Epidermal melanocyte (primary cell): Measurements from ENCODE around the gene KRT72.
"Not testable (repeated sequence)": the region's sequence is repeated elsewhere in the genome, so short reads cannot be mapped to it uniquely, and the experiment has no call there.

Source experiments
- DNase-seq: peaks from one replicate; pipeline ENCODE4 v3.0.0; 2011; ENCODE audit warnings: low spot score; ENCODE audit not compliant: insufficient read length

Gene KRT72

GRCh38 chr12:52607314-52607713 lies 6.1 kb upstream of the KRT72 start:
- no peak for DNase-seq

GRCh38 chr12:52606581-52607218 lies 5.4 kb upstream of the KRT72 start:
- no peak for DNase-seq

- no peak for DNase-seq
Observed at GRCh38 chr12:52606096-52606495, 4.8 kb upstream of the KRT72 start.

GRCh38 chr12:52605542-52605941 lies 4.3 kb upstream of the KRT72 start:
- DNase-seq = no peak

- no peak for DNase-seq
Observed at GRCh38 chr12:52604859-52605258, 3.6 kb upstream of the KRT72 start.

- no peak for DNase-seq
Observed at GRCh38 chr12:52603314-52603713, 2.1 kb upstream of the KRT72 start.

GRCh38 chr12:52602552-52602951 lies 1.3 kb upstream of the KRT72 start:
- no peak for DNase-seq

- DNase-seq = no peak
Observed at GRCh38 chr12:52601671-52602070, 408 bp upstream of the KRT72 start.

- no peak for DNase-seq
Observed at GRCh38 chr12:52600475-52600874, 788 bp downstream of the KRT72 start.

GRCh38 chr12:52600071-52600470 lies 1.2 kb downstream of the KRT72 start:
- no peak for DNase-seq

GRCh38 chr12:52598966-52599365 lies 2.3 kb downstream of the KRT72 start:
- DNase-seq = no peak

GRCh38 chr12:52594237-52594636 lies 7.0 kb downstream of the KRT72 start:
- not testable (repeated sequence) for DNase-seq

GRCh38 chr12:52591521-52591920 lies 9.7 kb downstream of the KRT72 start:
- no peak for DNase-seq

- DNase-seq = no peak
Observed at GRCh38 chr12:52590021-52590420, 11.2 kb downstream of the KRT72 start.

- DNase-seq = no peak
Observed at GRCh38 chr12:52587563-52587962, 13.7 kb downstream of the KRT72 start.

- no peak for DNase-seq
Observed at GRCh38 chr12:52585946-52586345, 15.3 kb downstream of the KRT72 start.

GRCh38 chr12:52585066-52585465 lies 16.2 kb downstream of the KRT72 start:
- DNase-seq = no peak

GRCh38 chr12:52584156-52584682 lies 17.0 kb downstream of the KRT72 start:
- no peak for DNase-seq

- DNase-seq = peak; percentile 58
Observed at GRCh38 chr12:52582971-52583456, 18.2 kb downstream of the KRT72 start.

GRCh38 chr12:52582486-52582885 lies 18.8 kb downstream of the KRT72 start:
- DNase-seq = no peak

GRCh38 chr12:52581481-52581880 lies 19.8 kb downstream of the KRT72 start:
- no peak for DNase-seq

- no peak for DNase-seq
Observed at GRCh38 chr12:52581066-52581465, 20.2 kb downstream of the KRT72 start.

GRCh38 chr12:52580496-52580895 lies 20.8 kb downstream of the KRT72 start:
- no peak for DNase-seq
